Measurements from ENCODE around the gene MARCHF3.

The MARCHF3 gene

DNA sequence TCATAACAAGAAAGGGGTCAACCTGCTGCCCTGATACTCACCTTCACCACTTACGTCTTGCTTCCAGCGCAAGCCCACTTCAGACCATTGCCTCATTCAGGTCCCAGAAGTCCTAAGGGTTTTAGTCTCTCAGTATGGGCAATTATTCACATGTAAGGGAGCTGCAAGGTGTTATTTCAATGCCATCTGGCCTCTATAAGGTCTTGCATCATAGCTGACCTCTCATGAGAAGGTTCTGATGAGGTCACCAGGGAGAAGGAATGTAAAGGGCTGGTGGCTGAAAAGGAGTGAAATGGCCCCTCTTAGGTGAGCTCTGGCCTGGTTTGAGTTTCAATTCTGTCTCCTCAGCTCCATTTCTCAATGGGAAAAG is 1.5 kb upstream of the MARCHF3 start:
- TF ChIP-seq, protein P1, sequence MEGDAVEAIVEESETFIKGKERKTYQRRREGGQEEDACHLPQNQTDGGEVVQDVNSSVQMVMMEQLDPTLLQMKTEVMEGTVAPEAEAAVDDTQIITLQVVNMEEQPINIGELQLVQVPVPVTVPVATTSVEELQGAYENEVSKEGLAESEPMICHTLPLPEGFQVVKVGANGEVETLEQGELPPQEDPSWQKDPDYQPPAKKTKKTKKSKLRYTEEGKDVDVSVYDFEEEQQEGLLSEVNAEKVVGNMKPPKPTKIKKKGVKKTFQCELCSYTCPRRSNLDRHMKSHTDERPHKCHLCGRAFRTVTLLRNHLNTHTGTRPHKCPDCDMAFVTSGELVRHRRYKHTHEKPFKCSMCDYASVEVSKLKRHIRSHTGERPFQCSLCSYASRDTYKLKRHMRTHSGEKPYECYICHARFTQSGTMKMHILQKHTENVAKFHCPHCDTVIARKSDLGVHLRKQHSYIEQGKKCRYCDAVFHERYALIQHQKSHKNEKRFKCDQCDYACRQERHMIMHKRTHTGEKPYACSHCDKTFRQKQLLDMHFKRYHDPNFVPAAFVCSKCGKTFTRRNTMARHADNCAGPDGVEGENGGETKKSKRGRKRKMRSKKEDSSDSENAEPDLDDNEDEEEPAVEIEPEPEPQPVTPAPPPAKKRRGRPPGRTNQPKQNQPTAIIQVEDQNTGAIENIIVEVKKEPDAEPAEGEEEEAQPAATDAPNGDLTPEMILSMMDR (IDR thresholded peaks at IDR 0.05; ENCODE audit: low read depth, low read length, missing control alignments): no peak
- no peak for DNase-seq (ENCODE audit: low read depth)
- in situ Hi-C loops (cut with HindIII; ENCODE audit: low sequenced_read_pairs): no loop called here
- H3K4me3 ChIP-seq (ENCODE audit: low read depth, low read length): no peak overlapping the region

DNA sequence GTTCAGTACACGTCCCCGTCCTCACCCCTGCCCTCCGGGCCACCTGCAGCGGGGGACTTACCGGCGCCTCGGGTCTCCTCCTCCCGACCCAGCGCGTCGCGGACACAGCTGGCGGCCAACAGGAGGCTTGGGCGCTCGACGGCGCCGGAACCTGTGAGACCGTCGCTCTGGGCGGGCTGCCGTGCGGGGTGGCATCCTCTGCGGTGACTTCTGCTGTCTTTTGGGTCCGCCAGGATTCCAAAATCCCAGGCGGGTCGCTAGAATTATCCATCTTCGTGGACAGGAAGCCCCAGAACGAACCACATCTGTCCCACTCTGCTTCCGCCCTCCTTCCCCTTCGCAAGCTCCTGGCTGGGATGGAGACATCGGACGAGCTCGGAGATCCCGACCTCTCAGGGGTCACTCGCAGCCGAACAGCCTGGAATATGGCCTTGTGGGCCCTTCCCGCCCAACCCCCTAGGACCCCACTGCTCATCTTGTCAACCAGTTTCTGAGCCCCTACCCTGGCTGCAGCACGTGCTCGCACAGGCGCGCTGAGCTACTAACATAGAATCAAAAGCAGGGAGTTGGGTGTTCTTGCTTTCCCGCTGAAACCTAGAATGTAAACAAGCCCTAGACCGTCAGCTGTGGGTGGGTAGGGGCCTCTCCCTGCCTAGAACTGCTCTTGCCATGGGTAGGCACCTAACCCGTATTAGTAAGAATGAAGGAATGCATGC is 947 bp upstream of the MARCHF3 start:
- no peak for DNase-seq (ENCODE audit: low read depth)
- TF ChIP-seq, protein P1 (IDR thresholded peaks at IDR 0.05; ENCODE audit: low read depth, low read length, missing control alignments): no peak
- in situ Hi-C loops (cut with HindIII; ENCODE audit: low sequenced_read_pairs): no loop called here
- peak overlapping the region; percentile 87 for H3K4me3 ChIP-seq (ENCODE audit: low read depth, low read length)

DNA sequence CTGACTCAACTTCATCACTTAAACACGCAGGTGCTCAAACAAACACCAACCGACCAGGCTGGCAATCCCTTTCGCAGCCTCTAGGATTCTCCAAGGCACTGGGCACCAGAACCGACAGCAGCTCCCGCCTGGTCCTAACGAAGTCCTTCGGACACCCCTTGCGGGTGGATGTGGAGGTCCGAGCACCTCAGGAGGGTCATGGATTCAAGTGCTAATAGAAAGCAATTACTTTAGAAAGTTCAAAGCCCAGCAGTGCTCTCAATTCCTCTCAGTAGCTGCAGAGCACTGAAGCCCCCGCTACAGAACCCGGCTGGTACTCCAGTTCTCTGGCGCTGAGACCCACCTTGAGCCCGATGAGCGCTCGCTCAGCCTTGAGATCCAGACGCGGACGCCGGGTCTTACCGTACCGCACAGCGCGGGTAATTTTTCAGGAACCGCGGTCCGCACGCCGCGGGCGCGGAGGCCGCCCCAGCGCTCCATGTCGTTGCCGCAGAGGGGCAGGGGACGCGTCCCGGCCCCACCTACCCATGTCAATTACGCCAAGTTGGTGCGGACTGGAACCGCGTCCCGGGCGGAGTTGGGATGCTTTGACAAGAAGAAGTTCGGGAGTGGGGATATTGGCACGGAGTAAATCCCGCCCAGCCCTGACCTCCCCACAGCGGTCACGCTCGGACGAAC is 638 bp downstream of the MARCHF3 start:
- in situ Hi-C loops (cut with HindIII; ENCODE audit: low sequenced_read_pairs): no loop called here
- TF ChIP-seq, protein P1 (IDR thresholded peaks at IDR 0.05; ENCODE audit: low read depth, low read length, missing control alignments): peak; percentile 64
- DNase-seq (ENCODE audit: low read depth): peak; percentile 32
- peak overlapping the region; percentile 87 for H3K4me3 ChIP-seq (ENCODE audit: low read depth, low read length)

DNA sequence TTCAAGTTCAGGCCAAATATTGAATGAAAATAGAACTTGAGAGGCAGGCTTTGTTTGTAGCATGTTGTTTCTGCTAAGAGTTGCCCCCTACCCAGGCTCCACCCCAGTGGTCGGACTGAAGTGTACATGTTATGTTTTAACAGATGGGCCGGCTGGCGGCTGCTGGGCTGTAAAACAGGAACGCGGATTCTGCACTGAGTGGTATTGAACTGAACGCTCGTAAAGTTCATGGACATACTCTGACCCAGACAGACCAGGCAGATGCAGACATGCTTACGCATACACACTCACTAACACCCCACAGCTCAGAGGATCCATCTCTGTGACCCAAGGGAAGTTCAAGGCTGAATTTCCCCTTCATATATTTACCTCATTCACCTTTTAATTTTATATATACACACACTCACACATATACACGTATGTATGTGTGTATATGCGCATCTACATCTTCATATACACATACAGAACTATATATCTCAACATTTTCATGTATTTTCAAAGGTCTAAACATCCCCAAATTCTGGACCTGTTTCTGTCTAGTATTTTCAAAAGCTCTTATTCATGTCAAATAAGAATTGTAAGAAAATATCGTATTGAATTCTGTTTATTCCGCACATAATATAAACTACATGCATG is 1.4 kb downstream of the MARCHF3 start:
- H3K4me3 ChIP-seq (ENCODE audit: low read depth, low read length): peak overlapping the region; percentile 87
- DNase-seq (ENCODE audit: low read depth): no peak
- in situ Hi-C loops (cut with HindIII; ENCODE audit: low sequenced_read_pairs): no loop called here
- TF ChIP-seq, protein P1 (IDR thresholded peaks at IDR 0.05; ENCODE audit: low read depth, low read length, missing control alignments): no peak

DNA sequence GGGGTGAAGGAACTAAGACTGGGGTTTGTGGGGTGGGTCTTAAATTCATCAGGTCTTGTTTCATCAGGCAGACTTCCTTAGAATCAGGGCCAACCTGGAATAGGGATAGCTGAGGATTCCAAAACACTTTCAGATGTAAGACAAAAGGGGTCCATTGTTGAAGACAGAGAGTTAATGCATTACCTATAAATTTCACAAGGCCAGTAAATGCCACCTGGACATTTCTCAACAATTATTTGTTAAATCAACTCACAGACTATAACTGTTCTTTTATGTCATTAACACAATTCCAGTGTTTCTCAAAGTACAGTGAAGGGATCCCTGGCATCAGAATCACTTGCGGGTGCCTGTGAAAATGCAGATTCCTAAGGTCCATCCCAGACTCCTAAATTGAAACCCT is 2.8 kb downstream of the MARCHF3 start:
- TF ChIP-seq, protein P1 (IDR thresholded peaks at IDR 0.05; ENCODE audit: low read depth, low read length, missing control alignments): no peak
- H3K4me3 ChIP-seq (ENCODE audit: low read depth, low read length): no peak overlapping the region
- DNase-seq (ENCODE audit: low read depth): no peak
- in situ Hi-C loops (cut with HindIII; ENCODE audit: low sequenced_read_pairs): no loop called here

DNA sequence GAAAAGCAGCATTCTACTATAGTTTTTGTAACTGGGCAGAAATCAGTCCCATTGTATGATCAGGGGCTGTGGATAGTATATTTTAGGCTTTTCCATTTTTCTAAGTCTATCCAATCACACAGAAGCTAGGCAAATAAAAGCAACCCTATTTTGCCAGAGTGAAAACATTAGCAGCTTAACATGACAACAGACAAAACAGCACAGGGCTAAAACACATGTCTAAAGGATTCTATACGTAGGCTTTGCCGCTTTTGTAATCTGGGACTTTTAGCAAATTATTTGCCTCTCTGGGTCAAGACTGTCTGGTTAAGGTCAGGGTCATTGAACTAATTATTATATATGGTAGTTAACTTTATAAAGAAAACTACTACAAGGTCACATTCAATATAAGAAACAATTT is 4.2 kb downstream of the MARCHF3 start:
- H3K4me3 ChIP-seq (ENCODE audit: low read depth, low read length): no peak overlapping the region
- no peak for DNase-seq (ENCODE audit: low read depth)
- in situ Hi-C loops (cut with HindIII; ENCODE audit: low sequenced_read_pairs): no loop called here
- TF ChIP-seq, protein P1 (IDR thresholded peaks at IDR 0.05; ENCODE audit: low read depth, low read length, missing control alignments): no peak

All from astrocyte of the cerebellum (primary cell).